ENCODE measurements around the gene GPC5.

GRCh38 chr13:91398413-91399188, at the start of gene GPC5:
- TF ChIP-seq YY1 (IDR thresholded peaks at IDR 0.05; ENCODE audit: low read depth) = no peak
- TF ChIP-seq TAF1 (IDR thresholded peaks at IDR 0.05; ENCODE audit: low read depth) = no peak
- TF ChIP-seq CREB1 (IDR thresholded peaks at IDR 0.05; ENCODE audit: low read depth) = no peak
- no peak for TF ChIP-seq USF1 (IDR thresholded peaks at IDR 0.05)
- TF ChIP-seq MAX (IDR thresholded peaks at IDR 0.05) = no peak
- no peak for TF ChIP-seq RAD21 (IDR thresholded peaks at IDR 0.05; ENCODE audit: low read depth)
- TF ChIP-seq TEAD4 (IDR thresholded peaks at IDR 0.05) = no peak
